ENCODE measurements around the gene TIMM13.

- TF ChIP-seq, protein P1, sequence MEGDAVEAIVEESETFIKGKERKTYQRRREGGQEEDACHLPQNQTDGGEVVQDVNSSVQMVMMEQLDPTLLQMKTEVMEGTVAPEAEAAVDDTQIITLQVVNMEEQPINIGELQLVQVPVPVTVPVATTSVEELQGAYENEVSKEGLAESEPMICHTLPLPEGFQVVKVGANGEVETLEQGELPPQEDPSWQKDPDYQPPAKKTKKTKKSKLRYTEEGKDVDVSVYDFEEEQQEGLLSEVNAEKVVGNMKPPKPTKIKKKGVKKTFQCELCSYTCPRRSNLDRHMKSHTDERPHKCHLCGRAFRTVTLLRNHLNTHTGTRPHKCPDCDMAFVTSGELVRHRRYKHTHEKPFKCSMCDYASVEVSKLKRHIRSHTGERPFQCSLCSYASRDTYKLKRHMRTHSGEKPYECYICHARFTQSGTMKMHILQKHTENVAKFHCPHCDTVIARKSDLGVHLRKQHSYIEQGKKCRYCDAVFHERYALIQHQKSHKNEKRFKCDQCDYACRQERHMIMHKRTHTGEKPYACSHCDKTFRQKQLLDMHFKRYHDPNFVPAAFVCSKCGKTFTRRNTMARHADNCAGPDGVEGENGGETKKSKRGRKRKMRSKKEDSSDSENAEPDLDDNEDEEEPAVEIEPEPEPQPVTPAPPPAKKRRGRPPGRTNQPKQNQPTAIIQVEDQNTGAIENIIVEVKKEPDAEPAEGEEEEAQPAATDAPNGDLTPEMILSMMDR (conservative IDR thresholded peaks at IDR 0.05; ENCODE audit: low read depth, low read length), result no peak
- TF ChIP-seq EZH2 (IDR thresholded peaks at IDR 0.05; ENCODE audit: low read length, unreplicated experiment), result no peak
Observed at GRCh38 chr19:2458054-2458453, 30.7 kb upstream of the TIMM13 start.

All from PC-3 (cell line).